Large intestine (tissue), 3 donors: ENCODE data around the gene CNIH4. TPM values are rescaled to one million over a fixed set of nuclear protein-coding genes. Genes with fewer than 3 reads are reported as not detected.
A peak's percentile ranks its signal among the peaks of the same experiment; 100 is the strongest.
"Not testable (repeated sequence)": the region's sequence is repeated elsewhere in the genome, so short reads cannot be mapped to it uniquely, and the experiment has no call there.

Experiments used
- DNase-seq, 2 donors: peaks; one replicate each; pipeline versions ENCODE4 v3.0.0 to v3.0.0-alpha.2; 2013
- H3K27ac ChIP-seq: one replicate; pipeline ENCODE4 v1.5.1; 2013; ENCODE audit warnings: low read length
- H3K27me3 ChIP-seq: 2 replicates; pipeline ENCODE4 v1.6.1; 2013; ENCODE audit warnings: low read length; ENCODE audit not compliant: control insufficient read depth, insufficient read depth
- H3K36me3 ChIP-seq: 2 replicates; pipeline ENCODE4 v1.6.1; 2013; ENCODE audit warnings: low read length; ENCODE audit not compliant: control insufficient read depth, insufficient read depth
- H3K4me1 ChIP-seq: one replicate; pipeline ENCODE4 v1.6.1; 2013; ENCODE audit warnings: low read length; ENCODE audit not compliant: control insufficient read depth, insufficient read depth
- H3K4me3 ChIP-seq: one replicate; pipeline ENCODE4 v1.5.1; 2013; ENCODE audit warnings: low read length
- H3K9me3 ChIP-seq: one replicate; pipeline ENCODE4 v1.6.1; 2013; ENCODE audit warnings: mild to moderate bottlenecking, low read depth, low read length, moderate library complexity; ENCODE audit not compliant: control insufficient read depth
- WGBS: methylation state at CpG from one replicate; pipeline ENCODE4 v1.1.5; 2013; ENCODE audit warnings: low lambda C conversion rate; ENCODE audit not compliant: insufficient coverage; 5-methylcytosine and 5-hydroxymethylcytosine counted together
- polyA plus RNA-seq: library from polyadenylated mRNA; unstranded; fragments of 120-200 nt; gene quantifications from one replicate; pipeline ENCODE4 v1.2.1, GENCODE V29; 2013

Gene CNIH4
- polyA plus RNA-seq, 1 donor: 50.0 TPM

DNA sequence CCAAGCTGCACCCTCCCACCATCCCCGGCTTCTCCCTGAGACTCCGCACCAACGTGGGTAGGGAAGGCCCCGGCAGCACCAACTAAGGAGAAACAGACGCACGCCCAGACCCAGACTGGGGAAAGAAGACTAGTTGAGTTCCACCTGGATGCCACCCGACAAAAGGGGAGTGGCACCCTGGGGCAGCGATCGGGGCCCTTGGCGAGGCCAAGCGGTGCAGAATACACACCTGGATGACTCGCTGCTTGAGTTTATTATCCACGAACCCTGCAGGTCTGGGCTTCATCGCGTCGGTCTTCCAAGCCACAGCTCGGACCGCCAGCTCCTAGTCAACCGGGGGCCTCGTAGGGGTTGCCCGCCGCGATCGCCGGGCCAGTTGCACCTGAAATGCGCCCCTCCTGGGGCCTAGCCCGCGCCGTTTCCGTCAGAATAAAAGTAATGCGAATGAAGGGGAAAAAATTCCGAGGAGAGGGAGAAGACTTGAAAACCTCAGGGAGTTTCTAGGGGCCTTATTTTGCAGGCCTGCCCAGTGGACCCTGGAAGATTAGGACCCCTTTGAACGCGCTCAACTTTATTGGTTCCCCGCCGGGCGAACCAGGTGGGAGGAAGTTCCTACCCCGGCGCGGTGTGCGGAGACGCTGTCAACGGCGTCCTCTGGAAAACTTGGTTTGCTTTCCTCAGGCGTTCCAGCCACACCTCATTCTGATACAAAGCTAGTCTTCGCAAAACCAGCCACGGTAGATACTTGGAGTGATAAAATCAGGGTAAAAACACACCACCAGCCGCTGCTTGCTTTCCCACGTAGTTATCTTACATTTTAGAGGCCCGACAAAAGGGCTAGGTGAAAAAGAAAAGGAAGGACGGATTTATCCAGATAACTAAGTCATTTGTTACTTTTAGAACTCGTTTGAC, 26.6 kb upstream of the CNIH4 start, which contains the start of gene NVL:
NVL (minus strand) TSS at position 331 of the 912 bp plus-strand sequence; CDS start at position 286, 45 bp downstream.
- Histone ChIP-seq H3K4me1 (peaks cover 12% of the 10 kb centered on the region), H3K27me3 (no peaks in the 10 kb centered on the region), H3K4me3 (peak within 1 kb of the TSS; percentile 89), H3K36me3 (peaks cover 2% of the 10 kb centered on the region), H3K27ac (peak within 1 kb of the TSS; percentile 76), H3K9me3 (no peaks in the 10 kb centered on the region)
- DNase-seq: peak; percentile 88 to 95
- WGBS: 4% methylated on average over 5 of the region's 52 CpGs

GRCh38 chr1:224331326-224331725, 25.4 kb upstream of the CNIH4 start:
- H3K4me3 ChIP-seq: no peak overlapping the region
- peaks cover 2% of the 10 kb centered on the region for H3K36me3 ChIP-seq
- DNase-seq: no peak
- peaks cover 12% of the 10 kb centered on the region for H3K4me1 ChIP-seq
- no peaks in the 10 kb centered on the region for H3K9me3 ChIP-seq
- WGBS: no CpG with 5 or more reads among the region's 2 CpGs
- peak overlapping the region; percentile 76 for H3K27ac ChIP-seq
- H3K27me3 ChIP-seq: no peaks in the 10 kb centered on the region

- Histone ChIP-seq H3K27me3 (no peaks in the 10 kb centered on the region), H3K4me1 (peaks cover 12% of the 10 kb centered on the region), H3K36me3 (no peaks in the 10 kb centered on the region), H3K27ac (no peak overlapping the region), H3K9me3 (no peaks in the 10 kb centered on the region), H3K4me3 (no peak overlapping the region)
- no peak for DNase-seq
- 100% methylated on average over 1 of the region's 2 CpGs for WGBS
Measured at GRCh38 chr1:224331824-224332223, 24.9 kb upstream of the CNIH4 start.

- Histone ChIP-seq H3K36me3 (no peaks in the 10 kb centered on the region), H3K4me3 (no peak overlapping the region), H3K4me1 (peaks cover 8% of the 10 kb centered on the region), H3K27me3 (no peaks in the 10 kb centered on the region), H3K27ac (no peak overlapping the region), H3K9me3 (no peaks in the 10 kb centered on the region)
- 17% methylated on average over 1 of the region's 3 CpGs for WGBS
- DNase-seq: peak in 1 of 2 donors; percentile 62
Measured at GRCh38 chr1:224333309-224333926, 23.3 kb upstream of the CNIH4 start.

DNA sequence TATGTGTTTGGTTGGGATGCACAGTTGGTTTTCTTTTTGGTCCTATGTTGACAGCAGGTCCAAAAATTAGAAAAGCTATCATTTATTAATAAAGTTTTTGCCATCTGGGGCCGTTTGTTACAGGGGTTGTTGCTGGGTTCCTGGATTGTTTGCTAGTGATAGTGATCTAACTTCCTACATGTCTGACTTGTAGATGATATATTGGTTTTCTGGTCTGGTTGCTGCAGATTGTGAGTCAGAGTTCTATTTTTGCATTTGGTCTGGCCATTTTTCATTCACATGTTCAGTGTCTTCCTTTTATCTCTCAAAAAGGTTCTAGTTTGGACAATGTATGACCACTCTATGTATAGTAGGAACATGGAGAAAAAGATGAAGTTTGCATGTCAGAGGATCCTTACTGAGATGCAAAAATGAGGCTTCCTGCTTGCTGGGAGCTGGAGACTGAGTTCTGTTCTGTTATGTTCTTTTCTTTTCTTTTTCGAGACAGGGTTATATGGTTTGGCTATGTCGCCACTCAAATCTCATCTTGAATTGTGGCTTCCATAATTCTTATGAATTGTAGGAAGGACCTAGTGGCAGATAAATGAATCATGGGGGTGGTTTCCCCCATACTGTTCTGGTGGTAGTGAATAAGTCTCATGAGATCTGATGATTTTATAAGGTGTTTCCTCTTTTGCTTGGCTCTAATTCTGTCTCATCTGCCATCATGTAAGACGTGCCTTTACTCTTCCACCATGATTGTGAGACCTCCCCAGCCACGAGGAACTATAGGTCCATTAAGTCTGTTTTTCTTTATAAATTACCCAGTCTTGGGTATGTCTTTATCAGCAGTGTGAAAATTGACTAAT, 22.5 kb upstream of the CNIH4 start:
- Histone ChIP-seq H3K36me3 (no peaks in the 10 kb centered on the region), H3K9me3 (no peaks in the 10 kb centered on the region), H3K4me3 (no peak overlapping the region), H3K27ac (no peak overlapping the region), H3K27me3 (no peaks in the 10 kb centered on the region), H3K4me1 (peaks cover 7% of the 10 kb centered on the region)
- no peak for DNase-seq
- no CpG with 5 or more reads among the region's 5 CpGs for WGBS

DNA sequence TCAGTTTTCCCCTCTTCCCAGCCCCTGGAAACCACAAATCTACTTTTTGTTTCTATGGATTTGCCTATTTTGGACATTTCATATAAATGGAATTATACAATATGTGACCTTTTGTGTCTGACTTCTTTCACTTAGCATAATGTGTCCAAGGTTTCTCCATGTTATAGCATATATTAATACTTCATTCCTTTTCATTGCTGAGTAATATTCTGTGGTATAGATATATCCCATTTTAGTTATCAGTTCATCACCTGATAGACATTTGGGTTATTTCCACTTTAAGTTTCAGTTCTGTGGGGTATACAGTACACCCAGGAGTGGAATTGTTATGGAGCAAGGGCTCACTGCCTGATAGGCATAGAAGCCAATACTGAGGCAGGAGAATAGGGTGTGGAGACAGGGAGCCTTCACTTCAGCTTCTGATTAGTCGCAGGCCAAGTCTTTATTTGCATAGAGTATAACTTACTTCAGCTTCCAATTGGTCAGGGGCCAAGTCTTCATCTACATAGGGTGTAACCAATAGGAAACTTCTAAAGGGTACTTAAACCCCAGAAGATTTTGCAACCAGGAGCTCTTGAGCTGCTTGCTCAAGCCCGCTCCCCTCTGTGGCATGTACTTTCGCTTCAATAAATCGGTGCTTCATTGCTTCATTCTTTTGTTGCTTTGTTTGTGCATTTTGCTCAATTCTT, 18.4 kb upstream of the CNIH4 start:
- H3K4me1 ChIP-seq: peaks cover 10% of the 10 kb centered on the region
- no peaks in the 10 kb centered on the region for H3K27me3 ChIP-seq
- peaks cover 10% of the 10 kb centered on the region for H3K9me3 ChIP-seq
- no peak overlapping the region for H3K27ac ChIP-seq
- WGBS: 100% methylated on average over 3 of the region's 4 CpGs
- no peaks in the 10 kb centered on the region for H3K36me3 ChIP-seq
- DNase-seq: no peak
- no peak overlapping the region for H3K4me3 ChIP-seq

- no CpG with 5 or more reads among the region's 4 CpGs for WGBS
- peaks cover 21% of the 10 kb centered on the region for H3K9me3 ChIP-seq
- no peaks in the 10 kb centered on the region for H3K36me3 ChIP-seq
- peak in 1 of 2 donors; percentile 14 for DNase-seq
- H3K27ac ChIP-seq: peak overlapping the region; percentile 83
- no peaks in the 10 kb centered on the region for H3K27me3 ChIP-seq
- H3K4me3 ChIP-seq: no peak overlapping the region
- peaks cover 10% of the 10 kb centered on the region for H3K4me1 ChIP-seq
Measured at GRCh38 chr1:224339442-224340033, 17.1 kb upstream of the CNIH4 start.

GRCh38 chr1:224340453-224341384, 16.0 kb upstream of the CNIH4 start:
- H3K36me3 ChIP-seq, H3K27me3 ChIP-seq: not testable (repeated sequence)
- H3K4me1 ChIP-seq: peaks cover 10% of the 10 kb centered on the region
- peaks cover 24% of the 10 kb centered on the region for H3K9me3 ChIP-seq
- WGBS: 5% methylated on average over 3 of the region's 36 CpGs
- peak overlapping the region; percentile 76 for H3K27ac ChIP-seq
- H3K4me3 ChIP-seq: peak overlapping the region; percentile 64
- peak in 1 of 2 donors; percentile 51 for DNase-seq

GRCh38 chr1:224343679-224344078, 13.0 kb upstream of the CNIH4 start:
- no peaks in the 10 kb centered on the region for H3K36me3 ChIP-seq
- no peak for DNase-seq
- H3K27me3 ChIP-seq: no peaks in the 10 kb centered on the region
- peaks cover 10% of the 10 kb centered on the region for H3K4me1 ChIP-seq
- WGBS: no CpG with 5 or more reads among the region's 3 CpGs
- H3K9me3 ChIP-seq: peaks cover 24% of the 10 kb centered on the region
- no peak overlapping the region for H3K27ac ChIP-seq
- H3K4me3 ChIP-seq: no peak overlapping the region
